ENCODE results near the gene MXRA8. TPM values are rescaled to one million over a fixed set of nuclear protein-coding genes. Genes with fewer than 3 reads are reported as not detected.
"Not testable (repeated sequence)": the region's sequence is repeated elsewhere in the genome, so short reads cannot be mapped to it uniquely, and the experiment has no call there.

The MXRA8 gene
- total RNA-seq, 1 donor from 2014 or later = 20.2 TPM

- Histone ChIP-seq H3K27me3 (ENCODE audit: low read depth) (no peaks in the 10 kb centered on the region), H3K4me3 (peak overlapping the region; percentile 100), H3K36me3 (peaks cover 11% of the 10 kb centered on the region), H3K4me1 (peaks cover 47% of the 10 kb centered on the region), H3K27ac (replicated peaks) (no peak overlapping the region), H3K9me3 (replicated peaks) (no peaks in the 10 kb centered on the region)
- TF ChIP-seq, protein P1, sequence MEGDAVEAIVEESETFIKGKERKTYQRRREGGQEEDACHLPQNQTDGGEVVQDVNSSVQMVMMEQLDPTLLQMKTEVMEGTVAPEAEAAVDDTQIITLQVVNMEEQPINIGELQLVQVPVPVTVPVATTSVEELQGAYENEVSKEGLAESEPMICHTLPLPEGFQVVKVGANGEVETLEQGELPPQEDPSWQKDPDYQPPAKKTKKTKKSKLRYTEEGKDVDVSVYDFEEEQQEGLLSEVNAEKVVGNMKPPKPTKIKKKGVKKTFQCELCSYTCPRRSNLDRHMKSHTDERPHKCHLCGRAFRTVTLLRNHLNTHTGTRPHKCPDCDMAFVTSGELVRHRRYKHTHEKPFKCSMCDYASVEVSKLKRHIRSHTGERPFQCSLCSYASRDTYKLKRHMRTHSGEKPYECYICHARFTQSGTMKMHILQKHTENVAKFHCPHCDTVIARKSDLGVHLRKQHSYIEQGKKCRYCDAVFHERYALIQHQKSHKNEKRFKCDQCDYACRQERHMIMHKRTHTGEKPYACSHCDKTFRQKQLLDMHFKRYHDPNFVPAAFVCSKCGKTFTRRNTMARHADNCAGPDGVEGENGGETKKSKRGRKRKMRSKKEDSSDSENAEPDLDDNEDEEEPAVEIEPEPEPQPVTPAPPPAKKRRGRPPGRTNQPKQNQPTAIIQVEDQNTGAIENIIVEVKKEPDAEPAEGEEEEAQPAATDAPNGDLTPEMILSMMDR (IDR thresholded peaks at IDR 0.05; ENCODE audit: borderline replicate concordance) = no peak
- intact Hi-C loops (cut with micrococcal nuclease) = no loop called here
- DNase-seq = no peak
Measured at GRCh38 chr1:1373051-1373814, 14.9 kb upstream of the MXRA8 start.

- Histone ChIP-seq H3K36me3 (peaks cover 11% of the 10 kb centered on the region), H3K4me3 (no peak overlapping the region), H3K27me3 (ENCODE audit: low read depth) (no peaks in the 10 kb centered on the region), H3K9me3 (replicated peaks) (no peaks in the 10 kb centered on the region), H3K27ac (replicated peaks) (peak overlapping the region; percentile 9), H3K4me1 (peaks cover 47% of the 10 kb centered on the region)
- TF ChIP-seq, protein P1 (IDR thresholded peaks at IDR 0.05; ENCODE audit: borderline replicate concordance) = peak; percentile 98
- DNase-seq = peak; percentile 72
- intact Hi-C loops (cut with micrococcal nuclease) = no loop called here
Measured at GRCh38 chr1:1371746-1372711, 13.7 kb upstream of the MXRA8 start.

- Histone ChIP-seq H3K27me3 (ENCODE audit: low read depth) (no peaks in the 10 kb centered on the region), H3K9me3 (replicated peaks) (no peaks in the 10 kb centered on the region), H3K27ac (replicated peaks) (no peak overlapping the region), H3K4me1 (peaks cover 46% of the 10 kb centered on the region), H3K4me3 (no peak overlapping the region), H3K36me3 (peaks cover 11% of the 10 kb centered on the region)
- TF ChIP-seq, protein P1 (IDR thresholded peaks at IDR 0.05; ENCODE audit: borderline replicate concordance) = no peak
- intact Hi-C loops (cut with micrococcal nuclease) = no loop called here
- DNase-seq = no peak
Measured at GRCh38 chr1:1371364-1371745, 13.0 kb upstream of the MXRA8 start.

DNA sequence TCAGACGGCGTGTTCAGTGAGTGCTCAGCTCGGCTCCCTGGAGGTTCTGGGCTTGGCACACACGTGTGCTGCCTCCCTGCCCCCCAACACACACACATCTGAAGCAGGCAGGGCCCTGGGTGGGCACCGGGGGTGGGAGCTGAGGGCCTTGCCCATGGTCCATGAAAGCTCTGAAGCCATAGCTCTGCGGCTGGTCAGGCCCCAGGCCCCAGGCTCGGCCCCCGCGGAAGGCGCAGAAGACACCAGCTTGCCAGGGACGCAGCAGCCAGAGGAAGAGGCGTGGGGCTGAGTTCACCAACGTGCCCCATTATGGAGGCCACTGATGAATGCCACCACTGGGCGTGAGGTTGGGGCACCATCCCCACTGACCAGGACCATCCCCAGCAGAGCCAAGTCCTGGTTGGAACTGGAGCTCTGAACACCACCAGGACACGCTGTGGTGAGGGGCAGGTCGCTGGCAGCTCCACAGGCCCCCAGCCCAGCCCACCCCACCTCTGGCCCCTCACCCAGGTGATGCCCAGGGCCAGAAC is 12.5 kb upstream of the MXRA8 start:
- Histone ChIP-seq H3K4me1 (peaks cover 41% of the 10 kb centered on the region), H3K36me3 (peaks cover 11% of the 10 kb centered on the region), H3K27me3 (ENCODE audit: low read depth) (no peaks in the 10 kb centered on the region), H3K27ac (replicated peaks) (no peak overlapping the region), H3K4me3 (no peak overlapping the region), H3K9me3 (replicated peaks) (no peaks in the 10 kb centered on the region)
- DNase-seq = no peak
- TF ChIP-seq, protein P1 (IDR thresholded peaks at IDR 0.05; ENCODE audit: borderline replicate concordance) = no peak
- intact Hi-C loops (cut with micrococcal nuclease) = no loop called here

GRCh38 chr1:1370094-1370493 is 11.7 kb upstream of the MXRA8 start:
- H3K27ac ChIP-seq (replicated peaks); H3K27me3 ChIP-seq (ENCODE audit: low read depth); H3K4me3 ChIP-seq; intact Hi-C loops (cut with micrococcal nuclease); H3K9me3 ChIP-seq (replicated peaks); DNase-seq: not testable (repeated sequence)
- Histone ChIP-seq H3K36me3 (peaks cover 11% of the 10 kb centered on the region), H3K4me1 (peaks cover 37% of the 10 kb centered on the region)
